WERI-Rb-1 (cell line): ENCODE results near the gene ARHGEF37.

ENCODE experiments used
- DNase-seq: peaks from one replicate; pipeline ENCODE4 v3.0.0-alpha.2; 2020
- H3K27ac ChIP-seq: fragments of 250-450 bp; sonication (Bioruptor Pico); 2 replicates; pipeline ENCODE4 v1.5.1; 2020; ENCODE audit warnings: mild to moderate bottlenecking, moderate library complexity
- H3K27me3 ChIP-seq: fragments of 250-450 bp; sonication (Bioruptor Pico); 2 replicates; pipeline ENCODE4 v1.5.1; 2021; ENCODE audit warnings: mild to moderate bottlenecking, low read depth, moderate library complexity; ENCODE audit not compliant: insufficient read depth, severe bottlenecking
- H3K36me3 ChIP-seq: fragments of 250-450 bp; sonication (Bioruptor Pico); 2 replicates; pipeline ENCODE4 v1.5.1; 2020; ENCODE audit warnings: mild to moderate bottlenecking, moderate library complexity
- H3K4me3 ChIP-seq: 2 replicates; pipeline ENCODE4 v1.5.1; 2011; ENCODE audit warnings: low read depth, mild to moderate bottlenecking, control low read depth, low read length
- H3K9me3 ChIP-seq: fragments of 250-450 bp; sonication (Bioruptor Pico); 2 replicates; pipeline ENCODE4 v1.5.1; 2021; ENCODE audit warnings: mild to moderate bottlenecking, moderate library complexity; ENCODE audit not compliant: severe bottlenecking
- CTCF ChIP-seq: IDR thresholded peaks from 2 replicates; pipeline ENCODE4 v1.5.1; 2011; ENCODE audit warnings: low read depth, mild to moderate bottlenecking, control low read depth, inconsistent platforms, low read length

The ARHGEF37 gene

GRCh38 chr5:149640350-149640999 lies 59.2 kb downstream of the ARHGEF37 start:
- Histone ChIP-seq H3K4me3 (no peak overlapping the region), H3K36me3 (no peaks in the 10 kb centered on the region), H3K27me3 (no peaks in the 10 kb centered on the region), H3K9me3 (no peaks in the 10 kb centered on the region), H3K27ac (no peak overlapping the region)
- no peak for DNase-seq
- TF ChIP-seq CTCF: no peak

GRCh38 chr5:149641000-149641576 lies 59.8 kb downstream of the ARHGEF37 start:
- Histone ChIP-seq H3K9me3 (no peaks in the 10 kb centered on the region), H3K36me3 (no peaks in the 10 kb centered on the region), H3K4me3 (no peak overlapping the region), H3K27ac (no peak overlapping the region), H3K27me3 (no peaks in the 10 kb centered on the region)
- no peak for DNase-seq
- no peak for TF ChIP-seq CTCF

- no peak for TF ChIP-seq CTCF
- Histone ChIP-seq H3K27ac (no peak overlapping the region), H3K36me3 (no peaks in the 10 kb centered on the region), H3K9me3 (no peaks in the 10 kb centered on the region), H3K4me3 (no peak overlapping the region), H3K27me3 (no peaks in the 10 kb centered on the region)
- no peak for DNase-seq
Observed at GRCh38 chr5:149641600-149641999, 60.3 kb downstream of the ARHGEF37 start.

- Histone ChIP-seq H3K9me3 (no peaks in the 10 kb centered on the region), H3K4me3 (no peak overlapping the region), H3K27ac (no peak overlapping the region), H3K27me3 (no peaks in the 10 kb centered on the region), H3K36me3 (no peaks in the 10 kb centered on the region)
- no peak for TF ChIP-seq CTCF
- no peak for DNase-seq
Observed at GRCh38 chr5:149643781-149644180, 62.5 kb downstream of the ARHGEF37 start.

- Histone ChIP-seq H3K27ac (no peak overlapping the region), H3K4me3 (no peak overlapping the region), H3K36me3 (no peaks in the 10 kb centered on the region), H3K27me3 (no peaks in the 10 kb centered on the region), H3K9me3 (no peaks in the 10 kb centered on the region)
- TF ChIP-seq CTCF: no peak
- no peak for DNase-seq
Observed at GRCh38 chr5:149644629-149645028, 63.3 kb downstream of the ARHGEF37 start.

- H3K9me3 ChIP-seq: no peaks in the 10 kb centered on the region
- H3K4me3 ChIP-seq: no peak overlapping the region
- H3K36me3 ChIP-seq: no peaks in the 10 kb centered on the region
- no peak for TF ChIP-seq CTCF
- no peak for DNase-seq
- no peaks in the 10 kb centered on the region for H3K27me3 ChIP-seq
- H3K27ac ChIP-seq: no peak overlapping the region
Observed at GRCh38 chr5:149645236-149645635, 63.9 kb downstream of the ARHGEF37 start.
